ENCODE results near the gene MIPEP.
A peak's percentile ranks its signal among the peaks of the same experiment; 100 is the strongest.

MIPEP gene

GRCh38 chr13:23744315-23744714 lies 144.9 kb downstream of the MIPEP start:
- DNase-seq (ENCODE audit: insufficient read length): no peak
- no peak for FAIRE-seq
- TF ChIP-seq TAF1 (IDR thresholded peaks at IDR 0.05; ENCODE audit: borderline replicate concordance, low read depth, low read length) (no peak), POLR2AphosphoS5 (IDR thresholded peaks at IDR 0.05; ENCODE audit: low read depth, low read length) (no peak), POLR2A (IDR thresholded peaks at IDR 0.05; ENCODE audit: low read depth, low read length) (no peak)

DNA sequence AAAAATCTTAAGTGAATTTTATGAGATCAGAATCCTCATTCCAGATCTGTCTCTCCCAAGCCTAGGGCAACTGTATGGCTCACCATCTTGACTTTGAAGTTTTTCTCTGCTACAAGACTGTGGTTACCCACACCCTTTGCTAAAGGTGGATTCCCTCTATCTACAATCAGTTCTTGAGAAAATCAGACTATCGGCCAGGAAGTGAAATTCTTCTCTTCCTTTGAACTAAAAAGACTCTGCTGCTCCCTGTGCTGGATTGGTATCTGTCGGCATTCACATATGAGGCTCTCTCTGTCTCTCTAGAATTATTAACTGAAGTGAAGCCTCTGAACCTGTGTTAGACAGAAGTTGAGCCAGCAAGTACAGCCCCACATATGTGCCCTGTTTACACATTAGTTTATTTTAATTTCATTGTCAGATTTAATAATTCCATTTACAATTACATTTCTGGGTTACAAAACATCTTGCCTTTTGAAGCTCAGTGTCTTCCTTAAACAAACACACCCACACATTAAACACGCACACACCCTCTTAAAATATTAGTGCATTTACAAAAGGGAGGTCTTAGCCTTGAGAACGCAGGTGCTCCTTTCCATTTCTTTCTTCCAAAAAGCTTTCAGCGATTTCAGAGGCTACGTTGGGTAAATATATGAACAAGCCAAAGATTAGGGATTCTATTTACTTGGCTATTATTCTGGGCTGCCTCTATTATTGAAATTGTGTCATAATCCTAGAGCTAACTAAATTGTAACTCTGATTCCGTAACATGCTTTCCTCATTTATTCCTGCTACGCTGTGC lies 145.7 kb downstream of the MIPEP start:
- DNase-seq (ENCODE audit: insufficient read length) (no peak), FAIRE-seq (no peak)
- no peak for TF ChIP-seq POLR2AphosphoS5 (IDR thresholded peaks at IDR 0.05; ENCODE audit: low read depth, low read length)
- TF ChIP-seq TAF1 (IDR thresholded peaks at IDR 0.05; ENCODE audit: borderline replicate concordance, low read depth, low read length): no peak
- no peak for TF ChIP-seq POLR2A (IDR thresholded peaks at IDR 0.05; ENCODE audit: low read depth, low read length)

GRCh38 chr13:23741879-23742510 lies 147.2 kb downstream of the MIPEP start:
- TF ChIP-seq POLR2AphosphoS5 (IDR thresholded peaks at IDR 0.05; ENCODE audit: low read depth, low read length) (no peak), POLR2A (IDR thresholded peaks at IDR 0.05; ENCODE audit: low read depth, low read length) (no peak), TAF1 (IDR thresholded peaks at IDR 0.05; ENCODE audit: borderline replicate concordance, low read depth, low read length) (no peak)
- FAIRE-seq (no peak), DNase-seq (ENCODE audit: insufficient read length) (no peak)

DNA sequence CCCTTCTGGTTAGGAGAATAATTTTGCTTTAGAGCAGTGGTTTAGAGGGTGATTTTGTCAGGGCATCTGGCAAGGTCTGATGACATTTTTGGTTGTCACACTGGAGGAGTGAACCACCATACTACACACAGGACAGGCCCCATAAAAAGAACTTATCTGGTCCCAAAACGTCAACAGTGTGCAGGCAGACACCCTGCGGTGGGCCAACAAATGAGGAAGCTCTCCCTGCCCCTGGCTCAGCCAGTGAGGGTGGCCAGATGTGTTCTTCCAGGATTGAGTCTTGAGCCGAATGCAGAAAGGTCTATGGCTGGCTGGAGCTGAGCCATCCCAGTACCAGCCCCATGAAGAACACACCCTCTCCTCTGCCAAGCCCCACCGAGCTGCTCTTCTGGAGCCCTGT lies 149.2 kb downstream of the MIPEP start:
- TF ChIP-seq POLR2AphosphoS5 (IDR thresholded peaks at IDR 0.05; ENCODE audit: low read depth, low read length) (no peak), POLR2A (IDR thresholded peaks at IDR 0.05; ENCODE audit: low read depth, low read length) (no peak), TAF1 (IDR thresholded peaks at IDR 0.05; ENCODE audit: borderline replicate concordance, low read depth, low read length) (no peak)
- DNase-seq (ENCODE audit: insufficient read length) (no peak), FAIRE-seq (no peak)

GRCh38 chr13:23739596-23739995 lies 149.6 kb downstream of the MIPEP start:
- DNase-seq (ENCODE audit: insufficient read length) (no peak), FAIRE-seq (no peak)
- no peak for TF ChIP-seq POLR2AphosphoS5 (IDR thresholded peaks at IDR 0.05; ENCODE audit: low read depth, low read length)
- TF ChIP-seq POLR2A (IDR thresholded peaks at IDR 0.05; ENCODE audit: low read depth, low read length): no peak
- TF ChIP-seq TAF1 (IDR thresholded peaks at IDR 0.05; ENCODE audit: borderline replicate concordance, low read depth, low read length): no peak

GRCh38 chr13:23736541-23736940 lies 152.7 kb downstream of the MIPEP start:
- FAIRE-seq: no peak
- TF ChIP-seq POLR2A (IDR thresholded peaks at IDR 0.05; ENCODE audit: low read depth, low read length): no peak
- TF ChIP-seq POLR2AphosphoS5 (IDR thresholded peaks at IDR 0.05; ENCODE audit: low read depth, low read length): no peak
- TF ChIP-seq TAF1 (IDR thresholded peaks at IDR 0.05; ENCODE audit: borderline replicate concordance, low read depth, low read length): no peak
- DNase-seq (ENCODE audit: insufficient read length): no peak

GRCh38 chr13:23735329-23735728 lies 153.9 kb downstream of the MIPEP start:
- TF ChIP-seq TAF1 (IDR thresholded peaks at IDR 0.05; ENCODE audit: borderline replicate concordance, low read depth, low read length) (no peak), POLR2A (IDR thresholded peaks at IDR 0.05; ENCODE audit: low read depth, low read length) (no peak), POLR2AphosphoS5 (IDR thresholded peaks at IDR 0.05; ENCODE audit: low read depth, low read length) (no peak)
- no peak for FAIRE-seq
- DNase-seq (ENCODE audit: insufficient read length): no peak

GRCh38 chr13:23731709-23732108 lies 157.5 kb downstream of the MIPEP start:
- TF ChIP-seq TAF1 (IDR thresholded peaks at IDR 0.05; ENCODE audit: borderline replicate concordance, low read depth, low read length): no peak
- no peak for TF ChIP-seq POLR2A (IDR thresholded peaks at IDR 0.05; ENCODE audit: low read depth, low read length)
- TF ChIP-seq POLR2AphosphoS5 (IDR thresholded peaks at IDR 0.05; ENCODE audit: low read depth, low read length): no peak
- DNase-seq (ENCODE audit: insufficient read length) (no peak), FAIRE-seq (no peak)

GRCh38 chr13:23730251-23730650 lies 158.9 kb downstream of the MIPEP start:
- DNase-seq (ENCODE audit: insufficient read length) (no peak), FAIRE-seq (peak; percentile 14)
- TF ChIP-seq POLR2A (IDR thresholded peaks at IDR 0.05; ENCODE audit: low read depth, low read length) (no peak), POLR2AphosphoS5 (IDR thresholded peaks at IDR 0.05; ENCODE audit: low read depth, low read length) (no peak), TAF1 (IDR thresholded peaks at IDR 0.05; ENCODE audit: borderline replicate concordance, low read depth, low read length) (no peak)

DNA sequence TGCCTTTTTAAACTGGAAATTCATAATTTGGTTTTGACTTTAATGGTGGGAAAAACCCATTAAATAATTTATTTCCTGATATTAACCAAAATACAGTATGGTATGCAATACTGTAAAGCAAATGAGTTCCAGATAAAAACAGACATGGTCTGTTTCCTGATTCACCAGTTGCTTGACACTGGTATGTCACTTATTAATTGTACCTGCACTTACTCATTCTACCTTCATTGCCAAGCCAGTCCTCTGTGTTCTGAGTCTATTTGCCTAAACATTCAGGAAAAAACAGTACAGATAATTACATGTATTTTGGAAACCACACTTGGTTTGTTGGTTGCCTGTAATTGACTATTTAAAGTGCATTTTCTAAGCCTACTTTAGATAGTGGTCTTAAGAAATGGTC lies 159.7 kb downstream of the MIPEP start:
- DNase-seq (ENCODE audit: insufficient read length) (no peak), FAIRE-seq (no peak)
- TF ChIP-seq POLR2AphosphoS5 (IDR thresholded peaks at IDR 0.05; ENCODE audit: low read depth, low read length) (no peak), POLR2A (IDR thresholded peaks at IDR 0.05; ENCODE audit: low read depth, low read length) (no peak), TAF1 (IDR thresholded peaks at IDR 0.05; ENCODE audit: borderline replicate concordance, low read depth, low read length) (no peak)

DNA sequence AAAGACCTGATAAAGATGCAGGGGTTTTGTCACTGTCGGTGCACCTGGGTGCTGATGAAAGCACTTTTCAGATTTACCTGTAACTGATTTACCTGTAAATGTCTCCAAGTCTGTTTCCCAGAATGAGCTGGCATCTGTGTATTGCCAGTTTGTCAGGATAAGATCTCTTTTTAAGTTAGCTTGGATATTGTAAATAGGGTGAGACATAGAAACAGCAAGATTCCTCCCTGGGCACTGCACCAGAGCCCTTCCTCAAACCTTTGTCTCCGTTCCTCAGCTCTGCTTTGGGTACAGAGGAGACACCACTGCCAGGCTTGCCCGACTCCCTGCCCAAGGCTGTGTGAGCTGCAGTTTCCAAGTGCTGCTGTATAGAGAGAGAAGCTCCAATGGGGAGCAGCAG lies 160.4 kb downstream of the MIPEP start:
- FAIRE-seq (no peak), DNase-seq (ENCODE audit: insufficient read length) (no peak)
- TF ChIP-seq POLR2AphosphoS5 (IDR thresholded peaks at IDR 0.05; ENCODE audit: low read depth, low read length) (no peak), TAF1 (IDR thresholded peaks at IDR 0.05; ENCODE audit: borderline replicate concordance, low read depth, low read length) (no peak), POLR2A (IDR thresholded peaks at IDR 0.05; ENCODE audit: low read depth, low read length) (no peak)

DNA sequence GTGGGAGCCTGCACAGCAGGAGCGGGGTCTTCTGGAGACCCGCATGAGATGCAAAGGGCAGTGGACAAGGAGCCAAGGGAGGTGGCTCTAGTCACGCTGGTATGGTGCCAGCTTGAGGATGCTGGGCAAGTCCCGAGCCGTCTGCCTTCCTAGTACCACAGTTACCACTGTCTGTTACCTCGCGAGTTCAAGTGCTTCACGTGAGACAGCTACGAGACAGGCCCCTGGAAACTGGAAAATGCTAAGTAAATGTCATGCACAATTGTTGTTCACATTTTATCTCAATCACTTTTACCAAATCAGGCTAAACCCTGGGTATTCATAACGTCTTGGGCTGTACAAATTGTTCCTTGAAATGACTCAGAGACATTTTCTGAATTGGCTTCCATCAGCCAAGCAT lies 163.3 kb downstream of the MIPEP start:
- no peak for FAIRE-seq
- TF ChIP-seq POLR2A (IDR thresholded peaks at IDR 0.05; ENCODE audit: low read depth, low read length) (no peak), POLR2AphosphoS5 (IDR thresholded peaks at IDR 0.05; ENCODE audit: low read depth, low read length) (no peak), TAF1 (IDR thresholded peaks at IDR 0.05; ENCODE audit: borderline replicate concordance, low read depth, low read length) (no peak)
- no peak for DNase-seq (ENCODE audit: insufficient read length)

All from GM12892 (cell line).